Smooth muscle cell (in vitro differentiated cells): ENCODE measurements around the gene RPL19. TPM values are rescaled to one million over a fixed set of nuclear protein-coding genes. Genes with fewer than 3 reads are reported as not detected.

ENCODE experiments used
- DNase-seq: peaks from one replicate; lab custom pipeline; 2025; ENCODE audit not compliant: unreplicated experiment; lab: John Stamatoyannopoulos, UW
- H2AFZ ChIP-seq: fragments of 200-600 bp; sonication (generic); 2 replicates; pipeline ENCODE4 v1.6.0; 2016; ENCODE audit warnings: antibody characterized with exemption, low read depth, mild to moderate bottlenecking
- H3F3A ChIP-seq: fragments of 200-600 bp; sonication (generic); 2 replicates; pipeline ENCODE4 v1.6.0; 2017; ENCODE audit warnings: antibody characterized with exemption, low read depth
- H3K27ac ChIP-seq: fragments of 200-600 bp; sonication (generic); 2 replicates; pipeline ENCODE4 v1.5.1; 2016; ENCODE audit warnings: low read depth, mild to moderate bottlenecking
- H3K27me3 ChIP-seq: fragments of 200-600 bp; sonication (generic); 2 replicates; pipeline ENCODE4 v1.6.1; 2016; ENCODE audit warnings: low read depth, mild to moderate bottlenecking
- H3K36me3 ChIP-seq: fragments of 200-600 bp; sonication (generic); 2 replicates; pipeline ENCODE4 v1.5.1; 2016; ENCODE audit warnings: low read depth
- H3K4me1 ChIP-seq: fragments of 200-600 bp; sonication (generic); 2 replicates; pipeline ENCODE4 v1.5.1; 2016; ENCODE audit warnings: low read depth
- H3K4me2 ChIP-seq: fragments of 200-600 bp; sonication (generic); 2 replicates; pipeline ENCODE4 v1.6.0; 2016; ENCODE audit warnings: mild to moderate bottlenecking
- H3K4me3 ChIP-seq: fragments of 200-600 bp; sonication (generic); 2 replicates; pipeline ENCODE4 v1.5.1; 2016; ENCODE audit warnings: mild to moderate bottlenecking
- H3K79me2 ChIP-seq: fragments of 200-600 bp; sonication (generic); 2 replicates; pipeline ENCODE4 v1.6.0; 2016; ENCODE audit warnings: low read depth, mild to moderate bottlenecking
- H3K9ac ChIP-seq: fragments of 200-600 bp; sonication (generic); 2 replicates; pipeline ENCODE4 v1.6.0; 2016; ENCODE audit warnings: low read depth
- H3K9me3 ChIP-seq: fragments of 200-600 bp; sonication (generic); replicated peaks from 2 replicates; pipeline ENCODE4 v1.5.1; 2016; ENCODE audit warnings: low read depth
- H4K20me1 ChIP-seq: fragments of 200-600 bp; sonication (generic); 2 replicates; pipeline ENCODE4 v1.6.0; 2016; ENCODE audit warnings: low read depth
- CTCF ChIP-seq: fragments of 200-600 bp; sonication (generic); IDR thresholded peaks from 2 replicates; pipeline ENCODE4 v1.5.1; 2017; ENCODE audit warnings: borderline replicate concordance, mild to moderate bottlenecking, antibody characterized with exemption; ENCODE audit not compliant: insufficient read depth, poor library complexity, severe bottlenecking
- WGBS: methylation state at CpG from one replicate; pipeline ENCODE4 v1.1.7; 2016; ENCODE audit warnings: low lambda C conversion rate; 5-methylcytosine and 5-hydroxymethylcytosine counted together
- polyA plus RNA-seq: library from polyadenylated mRNA; unstranded; fragments of >200 nt; fragmentation: Nextera tagmentation; extraction: Ambion mirVana; gene quantifications from 2 replicates; pipeline ENCODE4 v1.2.1, GENCODE V29; 2016
- total RNA-seq: library from RNA; depleted of rRNA; stranded (reverse); fragments of >200 nt; gene quantifications from 2 replicates; pipeline ENCODE4 v1.2.3, GENCODE V29; 2014

Gene RPL19
- total and polyA plus RNA-seq, 2 experiments from 2014 or later = 818 to 2,675 TPM

DNA sequence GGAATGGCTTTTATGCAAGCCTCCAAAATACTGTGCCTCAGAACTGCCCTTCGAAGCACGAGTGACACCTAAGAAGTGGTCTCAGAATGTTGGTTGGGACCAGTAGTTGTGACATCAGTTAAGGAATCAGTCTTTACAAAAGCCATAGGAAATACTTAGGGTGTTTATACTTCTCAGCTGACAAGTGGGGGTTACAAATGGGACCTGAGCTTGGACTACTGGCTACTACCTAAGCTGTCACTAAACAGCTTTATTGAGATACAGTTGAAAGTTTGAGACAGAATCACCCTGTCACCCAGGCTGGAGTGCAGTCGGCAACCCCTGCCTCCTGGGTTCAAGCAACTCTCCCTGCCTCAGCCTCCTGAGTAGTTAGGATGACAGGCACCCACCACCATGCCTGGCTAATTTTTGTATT lies 5.0 kb downstream of the RPL19 start:
- Histone ChIP-seq H3K27me3 (no peaks in the 10 kb centered on the region), H3K27ac (no peak overlapping the region), H3K4me3 (no peak overlapping the region), H3K4me2 (no peak overlapping the region), H3K36me3 (peaks cover 9% of the 10 kb centered on the region), H3K79me2 (peaks cover 22% of the 10 kb centered on the region), H4K20me1 (peaks cover 36% of the 10 kb centered on the region), H2AFZ (no peak overlapping the region), H3K4me1 (peaks cover 22% of the 10 kb centered on the region), H3F3A (peaks cover 32% of the 10 kb centered on the region), H3K9me3 (no peaks in the 10 kb centered on the region), H3K9ac (no peak overlapping the region)
- DNase-seq = no peak
- TF ChIP-seq CTCF = no peak
- WGBS = 94% methylated on average over 3 of the region's 3 CpGs

DNA sequence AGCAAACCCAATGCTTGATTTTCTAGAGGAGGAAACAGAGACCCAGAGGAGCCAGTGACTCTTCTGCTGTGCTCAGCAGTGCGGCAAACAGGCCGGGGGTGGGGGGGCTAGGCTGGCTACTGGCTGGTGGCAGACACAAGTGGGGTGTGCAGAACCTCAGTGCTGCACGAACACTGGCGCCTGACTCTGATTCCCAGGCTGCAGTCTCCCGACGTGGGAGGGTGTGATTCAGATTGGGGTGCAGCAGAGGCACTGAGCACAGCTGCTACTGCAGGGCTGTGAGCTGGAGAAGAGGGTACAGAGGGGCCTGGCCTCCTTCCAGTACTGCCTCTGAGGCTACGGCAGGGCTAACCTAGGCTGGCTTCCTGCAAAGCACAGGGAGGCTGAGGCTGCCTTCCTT lies 8.1 kb downstream of the RPL19 start:
- Histone ChIP-seq H2AFZ (no peak overlapping the region), H3K9me3 (no peaks in the 10 kb centered on the region), H3K9ac (no peak overlapping the region), H3K4me1 (peaks cover 5% of the 10 kb centered on the region), H3K79me2 (no peaks in the 10 kb centered on the region), H3K4me2 (no peak overlapping the region), H3K4me3 (no peak overlapping the region), H3K27me3 (no peaks in the 10 kb centered on the region), H3K27ac (no peak overlapping the region), H4K20me1 (peaks cover 14% of the 10 kb centered on the region), H3K36me3 (peaks cover 9% of the 10 kb centered on the region), H3F3A (peaks cover 17% of the 10 kb centered on the region)
- no peak for DNase-seq
- 83% methylated on average over 7 of the region's 7 CpGs for WGBS
- no peak for TF ChIP-seq CTCF

DNA sequence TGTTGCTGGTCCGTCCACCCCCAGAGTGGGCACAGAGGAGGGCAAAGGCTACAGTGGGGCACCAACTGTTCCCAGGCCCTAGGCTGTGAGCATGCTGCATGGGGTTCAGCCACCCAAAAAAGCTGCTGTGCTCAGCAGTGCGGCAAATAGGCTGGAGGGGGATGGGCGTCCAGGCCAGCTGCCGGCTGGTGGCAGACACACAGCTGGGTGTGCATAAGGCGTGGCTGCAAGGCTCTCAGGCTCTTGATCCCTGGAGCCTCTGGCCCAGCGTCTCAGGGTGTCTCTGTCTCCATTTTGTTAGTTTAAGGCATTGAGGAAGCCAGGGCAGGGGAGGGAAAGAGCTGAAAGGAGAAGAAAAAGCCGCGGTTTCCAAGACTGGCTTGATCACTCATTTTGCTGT lies 8.8 kb downstream of the RPL19 start:
- Histone ChIP-seq H2AFZ (no peak overlapping the region), H3F3A (peaks cover 14% of the 10 kb centered on the region), H3K79me2 (no peaks in the 10 kb centered on the region), H3K4me2 (peak overlapping the region; percentile 83), H3K27ac (no peak overlapping the region), H3K4me1 (peaks cover 5% of the 10 kb centered on the region), H3K36me3 (peaks cover 9% of the 10 kb centered on the region), H3K4me3 (no peak overlapping the region), H4K20me1 (peaks cover 7% of the 10 kb centered on the region), H3K9me3 (no peaks in the 10 kb centered on the region), H3K27me3 (no peaks in the 10 kb centered on the region), H3K9ac (peak overlapping the region; percentile 52)
- WGBS = 66% methylated on average over 8 of the region's 8 CpGs
- no peak for DNase-seq
- TF ChIP-seq CTCF = no peak

DNA sequence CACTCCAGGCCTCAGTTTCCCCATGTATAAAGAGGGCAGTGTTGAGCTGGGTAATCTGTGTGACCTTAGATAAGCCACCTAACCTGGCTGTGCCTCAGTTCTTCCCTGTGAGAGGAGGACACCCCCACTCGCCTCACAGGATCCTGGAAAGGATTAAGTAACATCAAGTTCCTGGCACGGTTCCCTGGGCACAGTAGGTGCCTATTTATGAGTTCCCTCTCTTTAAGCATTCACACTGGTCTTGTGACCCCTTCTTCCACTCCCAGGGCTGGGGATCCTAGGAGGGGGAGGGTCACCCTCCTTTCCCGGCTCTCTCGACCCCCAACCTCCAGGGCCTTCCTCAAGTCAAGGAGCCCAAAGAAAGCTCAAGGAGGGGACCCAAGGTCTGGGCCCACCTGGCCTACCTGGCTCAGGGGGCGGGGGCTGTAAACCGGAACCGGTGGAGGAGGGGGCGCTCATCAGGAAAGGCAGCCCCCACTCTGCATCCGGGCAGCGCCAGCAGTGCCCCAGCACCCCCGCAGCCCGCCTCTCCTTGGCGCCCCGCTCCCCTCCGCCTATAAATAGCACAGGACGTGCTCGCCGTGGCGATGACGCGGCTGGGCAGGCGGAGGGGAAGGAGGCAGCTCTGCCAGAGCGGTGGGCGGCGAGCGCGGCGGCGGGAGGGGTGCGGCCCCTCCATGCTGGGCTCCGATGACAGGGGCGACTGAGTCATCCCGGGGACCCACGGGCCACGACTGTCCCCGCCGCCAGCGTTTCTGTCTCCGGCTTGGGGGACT lies 9.4 kb downstream of the RPL19 start:
- Histone ChIP-seq H4K20me1 (peaks cover under 1% of the 10 kb centered on the region), H3K27me3 (no peaks in the 10 kb centered on the region), H3F3A (peaks cover 8% of the 10 kb centered on the region), H3K9me3 (no peaks in the 10 kb centered on the region), H2AFZ (no peak overlapping the region), H3K36me3 (peaks cover 3% of the 10 kb centered on the region), H3K27ac (no peak overlapping the region), H3K4me2 (peak overlapping the region; percentile 83), H3K79me2 (no peaks in the 10 kb centered on the region), H3K4me3 (peak overlapping the region; percentile 43), H3K4me1 (peaks cover 5% of the 10 kb centered on the region), H3K9ac (peak overlapping the region; percentile 52)
- TF ChIP-seq CTCF = no peak
- 14% methylated on average over 23 of the region's 39 CpGs for WGBS
- peak; percentile 55 for DNase-seq
